GM19463 (cell line): ENCODE measurements around the gene SLC6A2.
"Not testable (repeated sequence)": the region's sequence is repeated elsewhere in the genome, so short reads cannot be mapped to it uniquely, and the experiment has no call there.

ENCODE experiments used
- ATAC-seq: cut with Tn5 transposase; IDR thresholded peaks from one replicate; pipeline ENCODE4 v1.9.1; 2021; ENCODE audit warnings: mild to moderate bottlenecking, moderate library complexity; ENCODE audit not compliant: unreplicated experiment

The SLC6A2 gene

GRCh38 chr16:55709801-55710200, 54.0 kb downstream of the SLC6A2 start:
- no peak for ATAC-seq

GRCh38 chr16:55710466-55710865, 54.7 kb downstream of the SLC6A2 start:
- ATAC-seq: no peak

- ATAC-seq: peak; percentile 62
Observed at GRCh38 chr16:55711959-55712876, 56.4 kb downstream of the SLC6A2 start.

DNA sequence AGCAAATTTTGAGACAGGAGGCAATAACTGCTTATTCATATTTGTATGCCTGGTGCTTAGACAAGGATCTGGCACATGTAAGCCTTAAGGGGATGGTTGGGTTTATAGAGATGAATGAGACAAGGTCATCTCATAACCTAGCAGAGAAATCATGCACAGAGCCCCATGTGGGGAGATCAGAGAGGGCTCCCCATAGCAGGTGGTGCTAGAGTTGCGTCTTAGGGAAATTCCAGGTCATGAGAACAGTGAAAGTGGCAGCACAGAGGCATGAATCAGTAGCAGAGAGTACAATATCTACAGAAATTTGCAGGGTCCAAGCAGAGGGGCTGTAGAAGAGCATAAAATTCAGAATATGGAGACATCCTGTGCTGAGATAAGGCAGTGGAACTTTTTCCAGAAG, 57.3 kb downstream of the SLC6A2 start:
- no peak for ATAC-seq

GRCh38 chr16:55717326-55717725, 61.5 kb downstream of the SLC6A2 start:
- no peak for ATAC-seq

DNA sequence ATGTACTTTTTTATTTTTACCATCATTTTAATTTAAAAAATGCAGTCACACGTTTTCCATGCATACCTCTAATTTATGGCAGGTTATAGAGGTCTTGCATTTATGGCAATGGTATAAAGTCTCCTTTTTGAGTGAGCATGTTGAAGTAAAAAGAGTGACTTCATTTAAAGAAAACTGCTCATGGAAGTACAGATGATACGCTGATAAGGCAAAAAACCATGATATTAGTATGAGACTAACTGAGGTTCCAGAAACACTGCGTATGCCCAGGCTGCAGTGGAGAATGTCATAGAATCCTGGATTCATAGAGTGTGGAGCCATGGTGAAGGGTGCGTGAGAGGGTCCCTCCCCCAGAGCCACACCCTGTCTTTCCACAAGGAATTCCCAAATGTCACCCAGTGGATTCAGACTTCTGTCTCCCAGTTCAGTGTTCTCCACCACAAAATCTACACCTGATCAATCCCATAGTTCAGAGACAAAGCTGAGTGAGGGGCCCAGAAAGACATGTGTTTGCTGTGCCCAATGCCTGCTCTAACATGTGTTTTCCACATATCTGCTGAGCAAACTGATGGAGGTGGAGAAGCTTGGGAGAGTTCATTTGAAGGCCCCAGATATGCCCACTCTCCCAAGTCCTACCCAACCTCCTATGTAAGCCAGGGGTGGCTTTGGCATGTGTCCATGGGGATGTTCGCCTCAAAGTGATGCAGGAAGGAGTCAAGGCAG, 69.4 kb downstream of the SLC6A2 start:
- no peak for ATAC-seq

GRCh38 chr16:55728797-55729196, 73.0 kb downstream of the SLC6A2 start:
- ATAC-seq: no peak

GRCh38 chr16:55730115-55730514, 74.3 kb downstream of the SLC6A2 start:
- no peak for ATAC-seq

- ATAC-seq: no peak
Observed at GRCh38 chr16:55732496-55732895, 76.7 kb downstream of the SLC6A2 start.

DNA sequence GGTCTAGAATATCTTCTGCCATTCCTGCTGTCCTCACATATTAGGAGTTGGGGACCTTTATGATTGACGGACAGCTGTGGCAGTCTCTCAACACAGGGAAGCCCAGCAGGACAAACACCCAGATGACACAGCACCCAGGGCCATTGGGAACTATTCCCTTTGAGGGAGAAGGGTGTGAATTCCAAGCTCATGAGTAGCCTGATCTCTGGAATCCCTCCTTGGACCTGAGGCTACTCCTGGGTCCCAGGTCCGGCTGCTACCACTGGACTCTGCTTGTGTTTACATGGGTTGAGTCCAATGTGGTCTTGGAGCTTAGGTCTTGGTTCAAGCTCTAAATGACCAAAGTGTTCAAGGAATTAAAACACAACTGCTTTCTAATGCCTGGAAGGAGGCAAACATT, 78.9 kb downstream of the SLC6A2 start:
- no peak for ATAC-seq

DNA sequence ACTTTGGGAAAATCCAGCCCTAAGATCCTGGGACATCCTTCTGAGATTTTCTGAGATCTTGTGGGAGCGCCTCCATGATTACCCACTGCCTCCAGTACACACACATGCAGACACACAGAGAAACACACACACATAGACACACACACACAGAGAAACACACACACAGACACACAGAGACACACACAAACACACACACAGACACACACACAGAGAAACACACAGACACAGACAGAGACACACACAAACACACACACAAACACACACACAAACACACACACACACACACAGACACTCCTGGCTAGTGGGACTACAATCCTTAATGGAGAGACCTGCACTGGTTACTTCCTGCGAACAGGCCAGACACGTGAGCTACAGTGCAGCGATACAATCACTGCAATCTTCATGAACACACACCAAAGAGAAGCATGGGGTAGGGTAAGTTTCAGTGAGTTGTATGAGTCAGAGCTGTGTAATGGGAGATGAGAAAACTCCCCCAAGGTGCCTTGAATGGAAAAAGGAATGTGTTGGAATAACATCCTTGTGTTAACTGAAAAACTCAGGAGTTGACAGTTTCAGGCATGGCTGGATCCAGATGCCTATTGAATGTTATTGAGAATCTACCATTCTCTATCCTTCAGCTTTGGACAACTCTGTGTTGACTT, 79.5 kb downstream of the SLC6A2 start:
- ATAC-seq: no peak

- no peak for ATAC-seq
Observed at GRCh38 chr16:55736671-55737070, 80.9 kb downstream of the SLC6A2 start.

DNA sequence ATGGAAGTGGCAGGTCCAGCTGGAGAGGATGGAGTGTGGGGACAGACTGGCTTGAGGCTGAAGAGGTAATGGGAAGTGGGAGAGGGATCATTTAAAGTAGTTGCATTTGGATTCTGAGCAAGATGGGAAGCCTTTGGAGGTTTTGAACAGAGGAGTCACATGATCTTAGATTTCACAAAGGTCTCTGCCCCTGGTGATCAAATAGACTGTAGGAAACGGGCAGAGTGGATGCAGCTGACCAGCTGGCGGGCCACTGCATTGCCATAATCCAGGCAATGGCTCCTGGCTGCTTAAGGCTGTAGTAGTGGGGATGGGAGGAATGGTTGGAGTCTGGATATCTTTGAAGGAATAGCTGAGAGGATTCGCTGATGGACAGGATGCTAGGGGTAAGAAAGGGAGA, 81.5 kb downstream of the SLC6A2 start:
- ATAC-seq: no peak

DNA sequence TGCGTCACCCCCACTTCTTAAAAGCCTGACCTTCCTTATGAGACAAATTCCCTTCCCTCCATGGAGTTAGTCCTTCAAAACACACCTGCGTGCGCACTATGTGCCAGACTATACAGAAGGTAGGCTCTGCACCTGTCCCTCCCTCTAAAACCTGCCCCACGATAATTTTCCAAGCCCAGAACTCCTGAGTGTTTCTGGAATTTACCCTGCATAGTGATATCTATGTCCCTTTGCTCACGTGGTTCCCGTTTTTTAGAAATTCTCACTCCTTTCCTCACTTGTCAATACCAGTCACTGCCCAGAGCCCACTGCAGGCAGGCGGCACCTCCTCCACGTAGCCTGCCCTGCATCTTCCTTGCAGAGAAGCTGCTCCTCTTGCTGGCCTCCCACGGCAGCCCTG, 82.2 kb downstream of the SLC6A2 start:
- no peak for ATAC-seq

GRCh38 chr16:55746081-55746480, 90.3 kb downstream of the SLC6A2 start:
- no peak for ATAC-seq

DNA sequence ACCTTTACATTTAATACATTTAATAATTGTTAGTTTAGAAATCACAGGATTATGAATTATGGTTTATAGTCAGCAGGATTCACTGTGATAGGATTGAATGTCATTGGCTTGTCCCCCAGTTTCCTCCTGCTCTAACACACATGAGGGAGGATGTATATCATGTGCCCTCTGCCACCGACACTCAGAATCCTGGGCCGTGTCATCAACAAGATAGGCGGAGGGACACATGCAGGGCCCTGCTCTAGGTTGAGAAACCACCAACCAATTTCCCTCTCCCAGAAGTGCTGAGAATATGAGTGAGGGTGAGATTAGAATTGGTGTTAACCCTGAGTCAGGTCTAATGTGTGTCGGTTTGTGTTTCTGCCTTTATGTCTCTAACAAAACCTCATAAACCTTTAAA, 92.0 kb downstream of the SLC6A2 start:
- ATAC-seq: no peak

DNA sequence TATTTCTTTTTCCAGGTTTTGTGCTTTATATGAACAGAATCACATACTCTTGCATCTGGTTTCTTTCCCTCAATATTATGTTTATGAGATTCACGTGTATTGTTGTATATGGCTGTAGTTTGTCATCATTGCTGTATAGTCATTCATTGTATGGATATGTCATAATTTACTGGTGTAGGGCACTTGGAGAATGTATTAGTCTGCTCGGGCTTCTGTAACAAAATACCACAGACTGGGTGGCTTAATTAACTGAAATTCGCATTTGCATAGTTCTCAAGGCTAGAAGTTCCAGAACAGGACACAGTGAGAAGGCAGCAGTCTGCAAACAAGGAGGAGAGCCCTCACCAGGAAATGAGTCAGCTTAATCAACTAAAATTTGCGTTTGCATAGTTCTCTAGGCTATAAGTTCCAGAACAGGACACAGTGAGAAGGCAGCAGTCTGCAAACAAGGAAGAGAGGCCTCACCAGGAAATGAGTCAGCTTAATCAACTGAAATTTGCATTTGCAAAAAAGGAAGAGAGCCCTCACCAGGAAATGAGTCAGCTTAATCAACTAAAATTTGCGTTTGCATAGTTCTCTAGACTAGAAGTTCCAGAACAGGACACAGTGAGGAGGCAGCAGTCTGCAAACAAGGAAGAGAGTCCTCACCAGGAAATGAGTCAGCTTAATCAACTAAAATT, 96.8 kb downstream of the SLC6A2 start:
- ATAC-seq: not testable (repeated sequence)

GRCh38 chr16:55753145-55753631, 97.4 kb downstream of the SLC6A2 start:
- ATAC-seq: not testable (repeated sequence)
